Measurements from ENCODE around the gene STRN4. TPM values are rescaled to one million over a fixed set of nuclear protein-coding genes. Genes with fewer than 3 reads are reported as not detected.
"Not testable (repeated sequence)": the region's sequence is repeated elsewhere in the genome, so short reads cannot be mapped to it uniquely, and the experiment has no call there.

STRN4 gene
- total and polyA plus RNA-seq, 2 donors (not counting 3 experiments of a cell fraction or from before 2014, with no cell fraction given): 116 to 144 TPM

DNA sequence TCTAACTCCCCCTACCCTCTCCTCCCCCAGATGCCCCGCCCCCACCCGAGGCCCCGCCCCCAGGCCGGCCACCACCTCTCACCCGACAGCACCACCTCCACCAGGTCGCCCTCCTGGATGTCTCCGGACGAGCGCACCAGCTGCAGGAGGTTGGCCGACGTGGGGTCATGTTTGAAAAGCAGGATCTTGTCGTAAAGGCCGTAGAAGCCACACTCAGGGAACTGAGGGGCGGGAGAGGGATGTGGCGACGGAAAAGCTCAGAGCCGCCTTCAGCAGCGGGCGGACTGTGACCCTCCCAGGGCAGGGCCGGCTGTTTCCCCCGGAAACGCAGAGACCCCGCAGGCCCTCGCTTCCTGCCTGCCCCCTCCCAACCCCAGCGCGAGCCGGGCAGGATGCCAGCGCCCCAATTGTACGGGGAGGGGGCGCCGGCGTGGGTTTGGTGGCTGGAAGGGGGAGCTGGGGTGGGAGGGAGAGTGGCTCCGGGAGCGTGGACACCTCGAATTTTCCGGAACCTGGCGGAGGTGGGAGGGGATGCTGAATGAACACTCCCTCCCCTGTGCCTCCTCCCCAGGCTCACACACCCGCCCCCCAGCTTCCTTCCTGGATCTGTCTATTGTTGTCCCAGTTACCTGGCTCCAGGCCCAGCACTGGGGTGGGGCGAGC is 32.3 kb downstream of the STRN4 start:
- Histone ChIP-seq H3K4me2 (ENCODE audit: insufficient read depth, low read length) (peak overlapping the region; percentile 61), H4K20me1 (replicated peaks; ENCODE audit: control insufficient read depth, extremely low read depth, insufficient read depth, low read length) (no peaks in the 10 kb centered on the region), H3K4me3 (replicated peaks in 1 of 3; ENCODE audit: insufficient read depth in 1 of 3, low read depth in 1 of 3, low read length in 3 of 3) (peak overlapping the region; percentile 76 to 85 (median 82)), H3K9me1 (replicated peaks; ENCODE audit: control insufficient read depth, extremely low read depth, insufficient read depth, low read length) (no peaks in the 10 kb centered on the region), H3K27ac (ENCODE audit: insufficient read depth, low read depth, low read length) (peak overlapping the region; percentile 95), H3K79me2 (ENCODE audit: control insufficient read depth, insufficient read depth, low read length) (peaks cover 34% of the 10 kb centered on the region), H3K27me3 (ENCODE audit: control insufficient read depth in 2 of 2, insufficient read depth in 2 of 2, low read length in 2 of 2) (no peaks in the 10 kb centered on the region), H3K9ac (replicated peaks; ENCODE audit: extremely low read depth, insufficient read depth, low read length) (peak overlapping the region; percentile 71), H3K36me3 (ENCODE audit: control insufficient read depth in 2 of 2, extremely low read depth in 1 of 2, insufficient read depth in 2 of 2, low read length in 2 of 2) (peaks cover 0 to 14% of the 10 kb centered on the region in 2 experiments), H3K9me3 (replicated peaks; ENCODE audit: control insufficient read depth, insufficient read depth, low read length) (no peaks in the 10 kb centered on the region), H2AFZ (ENCODE audit: low read depth, low read length) (peak overlapping the region; percentile 42), H3K4me1 (ENCODE audit: control insufficient read depth, extremely low read depth, insufficient read depth, low read length) (peaks cover 33% of the 10 kb centered on the region)
- dilution Hi-C loops (cut with MboI; ENCODE audit: extremely low pct_ligation_motif_present, low sequenced_read_pairs): no loop called here
- TF ChIP-seq POLR2AphosphoS5 (IDR thresholded peaks at IDR 0.05; ENCODE audit: insufficient read depth, low read depth, low read length): peak; percentile 67
- TF ChIP-seq, protein P1, sequence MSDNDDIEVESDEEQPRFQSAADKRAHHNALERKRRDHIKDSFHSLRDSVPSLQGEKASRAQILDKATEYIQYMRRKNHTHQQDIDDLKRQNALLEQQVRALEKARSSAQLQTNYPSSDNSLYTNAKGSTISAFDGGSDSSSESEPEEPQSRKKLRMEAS (IDR thresholded peaks at IDR 0.05; ENCODE audit: insufficient read depth, insufficient read length): no peak
- CTCF ChIA-PET: interaction anchor here (1.1 to 5.4 kb wide), 7 partner anchors 9 to 99 kb away, joined by 3 to 74 read pairs (median 6); no protein-coding TSS in a partner anchor
- peak; percentile 96 for FAIRE-seq
- no TSS peak for BruUV-seq (replicated peaks)
- POLR2A ChIA-PET: interaction anchor here (0.6 to 1.9 kb wide), 3 partner anchors 8 to 40 kb away, joined by 3 to 11 read pairs (median 11); no protein-coding TSS in a partner anchor
- DNase-seq (ENCODE audit: low read depth, low spot score): peak; percentile 85
- intact Hi-C loops (cut with micrococcal nuclease): loop anchor here (1.0 to 2.0 kb wide), 2 partner anchors 14 to 53 kb away; partner anchors contain the start of gene DACT3

DNA sequence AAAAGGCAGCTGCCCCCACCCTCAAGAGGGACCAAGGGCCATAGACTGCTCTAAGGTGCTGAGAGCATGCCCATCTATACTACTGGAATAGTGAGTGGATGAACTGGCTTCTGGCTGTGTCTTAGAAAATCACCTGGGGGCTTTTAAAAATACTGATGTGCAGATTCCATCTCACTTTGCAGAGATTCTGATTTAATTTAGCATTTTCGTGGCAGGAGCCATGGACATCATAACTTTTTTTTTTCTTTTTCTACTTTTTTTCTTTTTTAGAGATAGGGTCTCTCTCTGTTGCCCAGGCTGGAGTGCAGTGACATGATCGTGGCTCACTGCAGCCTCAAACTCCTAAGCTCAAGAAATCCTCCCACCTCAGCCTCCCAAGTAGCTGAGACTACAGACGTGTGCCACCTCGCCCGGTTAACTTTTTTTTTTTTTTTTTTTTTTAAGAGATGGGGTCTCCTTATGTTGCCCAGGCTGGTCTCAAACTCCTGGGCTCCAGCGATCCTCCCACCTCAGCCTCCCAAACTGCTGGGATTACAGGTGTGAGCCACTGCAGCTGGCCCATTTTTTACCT is 33.4 kb downstream of the STRN4 start:
- intact Hi-C loops (cut with micrococcal nuclease); POLR2A ChIA-PET; DNase-seq (ENCODE audit: low read depth, low spot score); FAIRE-seq; BruUV-seq (replicated peaks); H3K4me3 ChIP-seq (replicated peaks in 1 of 3; ENCODE audit: insufficient read depth in 1 of 3, low read depth in 1 of 3, low read length in 3 of 3); H3K9me3 ChIP-seq (replicated peaks; ENCODE audit: control insufficient read depth, insufficient read depth, low read length); H2AFZ ChIP-seq (ENCODE audit: low read depth, low read length); dilution Hi-C loops (cut with MboI; ENCODE audit: extremely low pct_ligation_motif_present, low sequenced_read_pairs); H3K27ac ChIP-seq (ENCODE audit: insufficient read depth, low read depth, low read length); H3K9me1 ChIP-seq (replicated peaks; ENCODE audit: control insufficient read depth, extremely low read depth, insufficient read depth, low read length); H4K20me1 ChIP-seq (replicated peaks; ENCODE audit: control insufficient read depth, extremely low read depth, insufficient read depth, low read length); H3K27me3 ChIP-seq (ENCODE audit: control insufficient read depth in 2 of 2, insufficient read depth in 2 of 2, low read length in 2 of 2); H3K9ac ChIP-seq (replicated peaks; ENCODE audit: extremely low read depth, insufficient read depth, low read length): not testable (repeated sequence)
- peak overlapping the region; percentile 64 for H3K4me2 ChIP-seq (ENCODE audit: insufficient read depth, low read length)
- peaks cover 0 to 17% of the 10 kb centered on the region in 2 experiments for H3K36me3 ChIP-seq (ENCODE audit: control insufficient read depth in 2 of 2, extremely low read depth in 1 of 2, insufficient read depth in 2 of 2, low read length in 2 of 2)
- CTCF ChIA-PET: interaction anchor here (0.9 to 5.4 kb wide), 6 partner anchors 9 to 183 kb away, joined by 3 to 74 read pairs (median 5); no protein-coding TSS in a partner anchor
- peaks cover 34% of the 10 kb centered on the region for H3K79me2 ChIP-seq (ENCODE audit: control insufficient read depth, insufficient read depth, low read length)
- H3K4me1 ChIP-seq (ENCODE audit: control insufficient read depth, extremely low read depth, insufficient read depth, low read length): peaks cover 22% of the 10 kb centered on the region
